ENCODE measurements around the gene BZW1. TPM values are rescaled to one million over a fixed set of nuclear protein-coding genes. Genes with fewer than 3 reads are reported as not detected.

BZW1 gene
- total and polyA plus RNA-seq, 4 donors = 63.0 to 189 (median 161) TPM

DNA sequence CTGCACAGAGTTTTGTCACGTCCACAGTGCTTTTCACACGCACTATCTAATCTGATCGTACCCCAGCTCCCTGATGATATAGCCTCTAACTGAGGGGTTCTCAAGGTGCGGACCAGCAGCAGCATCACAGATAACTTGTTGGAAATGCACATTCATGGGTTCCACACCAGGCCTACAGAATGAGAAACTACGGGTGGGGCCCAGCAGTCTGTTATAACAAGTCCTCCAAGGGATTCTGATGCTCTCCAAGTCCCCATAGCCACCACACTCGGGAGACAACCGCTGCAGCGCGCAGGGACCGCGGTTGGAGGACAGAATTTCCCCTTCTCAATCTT is 745 bp upstream of the BZW1 start:
- H3K4me1 ChIP-seq (ENCODE audit: control insufficient read depth in 4 of 4, insufficient read depth in 4 of 4, low read length in 3 of 4) = peaks cover 0 to 37% (median 21%) of the 10 kb centered on the region in 4 donors
- peak overlapping the region; percentile 44 to 98 (median 53) for H3K4me3 ChIP-seq (ENCODE audit: low read depth in 1 of 3, low read length in 3 of 3)
- H3K9me3 ChIP-seq (ENCODE audit: control insufficient read depth in 4 of 4, low read length in 3 of 4) = no peaks in the 10 kb centered on the region
- WGBS = 7% methylated on average over 11 of the region's 11 CpGs
- peaks cover 0 to 22% (median 20%) of the 10 kb centered on the region in 4 donors for H3K36me3 ChIP-seq (ENCODE audit: control insufficient read depth in 4 of 4, insufficient read depth in 3 of 4, low read depth in 1 of 4, low read length in 3 of 4)
- no peaks in the 10 kb centered on the region for H3K27me3 ChIP-seq (ENCODE audit: control insufficient read depth in 4 of 4, insufficient read depth in 4 of 4, low read length in 3 of 4)
- TF ChIP-seq JUND (IDR thresholded peaks at IDR 0.05) = no peak
- TF ChIP-seq GABPA (IDR thresholded peaks at IDR 0.05 in 1 of 2, conservative IDR thresholded peaks at IDR 0.05 in 1 of 2) = no peak
- no peak for TF ChIP-seq NR2F2 (IDR thresholded peaks at IDR 0.05)
- no peak for TF ChIP-seq YY1 (IDR thresholded peaks at IDR 0.05)
- TF ChIP-seq, protein P1, sequence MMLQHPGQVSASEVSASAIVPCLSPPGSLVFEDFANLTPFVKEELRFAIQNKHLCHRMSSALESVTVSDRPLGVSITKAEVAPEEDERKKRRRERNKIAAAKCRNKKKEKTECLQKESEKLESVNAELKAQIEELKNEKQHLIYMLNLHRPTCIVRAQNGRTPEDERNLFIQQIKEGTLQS (IDR thresholded peaks at IDR 0.05) = no peak
- TF ChIP-seq, protein P2, sequence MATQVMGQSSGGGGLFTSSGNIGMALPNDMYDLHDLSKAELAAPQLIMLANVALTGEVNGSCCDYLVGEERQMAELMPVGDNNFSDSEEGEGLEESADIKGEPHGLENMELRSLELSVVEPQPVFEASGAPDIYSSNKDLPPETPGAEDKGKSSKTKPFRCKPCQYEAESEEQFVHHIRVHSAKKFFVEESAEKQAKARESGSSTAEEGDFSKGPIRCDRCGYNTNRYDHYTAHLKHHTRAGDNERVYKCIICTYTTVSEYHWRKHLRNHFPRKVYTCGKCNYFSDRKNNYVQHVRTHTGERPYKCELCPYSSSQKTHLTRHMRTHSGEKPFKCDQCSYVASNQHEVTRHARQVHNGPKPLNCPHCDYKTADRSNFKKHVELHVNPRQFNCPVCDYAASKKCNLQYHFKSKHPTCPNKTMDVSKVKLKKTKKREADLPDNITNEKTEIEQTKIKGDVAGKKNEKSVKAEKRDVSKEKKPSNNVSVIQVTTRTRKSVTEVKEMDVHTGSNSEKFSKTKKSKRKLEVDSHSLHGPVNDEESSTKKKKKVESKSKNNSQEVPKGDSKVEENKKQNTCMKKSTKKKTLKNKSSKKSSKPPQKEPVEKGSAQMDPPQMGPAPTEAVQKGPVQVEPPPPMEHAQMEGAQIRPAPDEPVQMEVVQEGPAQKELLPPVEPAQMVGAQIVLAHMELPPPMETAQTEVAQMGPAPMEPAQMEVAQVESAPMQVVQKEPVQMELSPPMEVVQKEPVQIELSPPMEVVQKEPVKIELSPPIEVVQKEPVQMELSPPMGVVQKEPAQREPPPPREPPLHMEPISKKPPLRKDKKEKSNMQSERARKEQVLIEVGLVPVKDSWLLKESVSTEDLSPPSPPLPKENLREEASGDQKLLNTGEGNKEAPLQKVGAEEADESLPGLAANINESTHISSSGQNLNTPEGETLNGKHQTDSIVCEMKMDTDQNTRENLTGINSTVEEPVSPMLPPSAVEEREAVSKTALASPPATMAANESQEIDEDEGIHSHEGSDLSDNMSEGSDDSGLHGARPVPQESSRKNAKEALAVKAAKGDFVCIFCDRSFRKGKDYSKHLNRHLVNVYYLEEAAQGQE (IDR thresholded peaks at IDR 0.05) = peak; percentile 73
- TF ChIP-seq TAF1 (conservative IDR thresholded peaks at IDR 0.05) = peak; percentile 50
- TF ChIP-seq RXRA (IDR thresholded peaks at IDR 0.05) = no peak
- TF ChIP-seq HNF4G (IDR thresholded peaks at IDR 0.05) = no peak
- TF ChIP-seq, protein P3, sequence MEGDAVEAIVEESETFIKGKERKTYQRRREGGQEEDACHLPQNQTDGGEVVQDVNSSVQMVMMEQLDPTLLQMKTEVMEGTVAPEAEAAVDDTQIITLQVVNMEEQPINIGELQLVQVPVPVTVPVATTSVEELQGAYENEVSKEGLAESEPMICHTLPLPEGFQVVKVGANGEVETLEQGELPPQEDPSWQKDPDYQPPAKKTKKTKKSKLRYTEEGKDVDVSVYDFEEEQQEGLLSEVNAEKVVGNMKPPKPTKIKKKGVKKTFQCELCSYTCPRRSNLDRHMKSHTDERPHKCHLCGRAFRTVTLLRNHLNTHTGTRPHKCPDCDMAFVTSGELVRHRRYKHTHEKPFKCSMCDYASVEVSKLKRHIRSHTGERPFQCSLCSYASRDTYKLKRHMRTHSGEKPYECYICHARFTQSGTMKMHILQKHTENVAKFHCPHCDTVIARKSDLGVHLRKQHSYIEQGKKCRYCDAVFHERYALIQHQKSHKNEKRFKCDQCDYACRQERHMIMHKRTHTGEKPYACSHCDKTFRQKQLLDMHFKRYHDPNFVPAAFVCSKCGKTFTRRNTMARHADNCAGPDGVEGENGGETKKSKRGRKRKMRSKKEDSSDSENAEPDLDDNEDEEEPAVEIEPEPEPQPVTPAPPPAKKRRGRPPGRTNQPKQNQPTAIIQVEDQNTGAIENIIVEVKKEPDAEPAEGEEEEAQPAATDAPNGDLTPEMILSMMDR (IDR thresholded peaks at IDR 0.05; ENCODE audit: low read depth, low read length, missing input control) = no peak
- peak overlapping the region; percentile 3 to 57 for H3K9ac ChIP-seq (ENCODE audit: low read depth in 1 of 2, low read length in 2 of 2)
- H3K27ac ChIP-seq (ENCODE audit: low read depth in 1 of 2, low read length in 2 of 2) = peak overlapping the region; percentile 97
- DNase-seq (ENCODE audit: low spot score) = no peak

DNA sequence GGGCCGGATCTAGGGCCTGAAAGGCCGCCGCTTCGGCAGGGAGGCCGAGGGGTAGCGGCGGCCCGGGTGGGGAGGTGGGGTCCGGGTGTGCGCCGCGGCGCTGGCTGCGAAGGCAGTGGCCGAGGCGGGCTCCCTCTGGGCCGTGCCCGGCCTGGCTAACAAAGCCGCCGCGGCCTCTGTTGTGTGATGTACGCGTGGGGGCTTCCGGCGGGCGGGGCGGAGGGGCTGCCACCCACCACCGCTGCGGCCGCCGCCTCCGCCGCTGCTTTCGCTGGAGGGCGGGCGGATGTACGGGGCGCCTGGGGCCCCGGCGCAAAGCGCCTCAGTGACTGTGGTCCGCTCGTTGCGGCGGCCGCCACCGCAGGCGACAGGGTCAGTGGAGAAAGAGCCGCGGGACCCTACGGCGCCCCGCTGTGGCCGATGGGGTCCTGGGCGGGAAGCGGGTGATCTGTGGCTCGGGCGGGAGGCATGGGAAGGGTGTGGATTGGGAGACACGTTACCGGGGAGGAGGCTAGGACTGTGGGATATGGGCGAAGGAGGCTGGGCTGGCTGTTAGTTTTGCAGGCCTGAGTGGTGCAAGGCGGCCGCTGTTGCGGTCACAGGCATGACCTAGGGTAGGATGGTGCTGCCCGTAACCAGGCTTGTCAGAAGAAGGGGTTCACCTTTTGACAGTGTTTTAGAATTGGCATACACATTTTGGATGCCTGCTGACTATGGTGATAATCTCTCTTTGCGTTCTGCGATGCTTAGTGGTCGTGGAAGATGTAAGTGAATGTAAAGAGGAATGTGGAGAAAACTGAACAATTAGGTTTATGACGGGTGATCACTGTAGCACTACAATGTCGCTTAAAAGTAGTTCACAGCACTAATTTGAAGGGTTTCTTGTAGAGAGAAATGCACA is 662 bp downstream of the BZW1 start:
- Histone ChIP-seq H3K9ac (ENCODE audit: low read depth in 1 of 2, low read length in 2 of 2) (peak overlapping the region; percentile 37 to 63), H3K9me3 (ENCODE audit: control insufficient read depth in 4 of 4, low read length in 3 of 4) (no peaks in the 10 kb centered on the region), H3K27me3 (ENCODE audit: control insufficient read depth in 4 of 4, insufficient read depth in 4 of 4, low read length in 3 of 4) (no peaks in the 10 kb centered on the region), H3K4me3 (ENCODE audit: low read depth in 1 of 3, low read length in 3 of 3) (peak overlapping the region; percentile 84 to 98 (median 89)), H3K36me3 (ENCODE audit: control insufficient read depth in 4 of 4, insufficient read depth in 3 of 4, low read depth in 1 of 4, low read length in 3 of 4) (peaks cover 3 to 36% (median 32%) of the 10 kb centered on the region in 4 donors), H3K27ac (ENCODE audit: low read depth in 1 of 2, low read length in 2 of 2) (peak overlapping the region; percentile 97), H3K4me1 (ENCODE audit: control insufficient read depth in 4 of 4, insufficient read depth in 4 of 4, low read length in 3 of 4) (peaks cover 0 to 37% (median 21%) of the 10 kb centered on the region in 4 donors)
- peak; percentile 79 for DNase-seq (ENCODE audit: low spot score)
- under 1% methylated on average over 70 of the region's 70 CpGs for WGBS
- no peak for TF ChIP-seq EGR1 (IDR thresholded peaks at IDR 0.05; ENCODE audit: low read depth in 2 of 2)
- TF ChIP-seq JUND (IDR thresholded peaks at IDR 0.05) = no peak
- no peak for TF ChIP-seq FOXA2 (IDR thresholded peaks at IDR 0.05)
- TF ChIP-seq, protein P1 (IDR thresholded peaks at IDR 0.05) = no peak
- TF ChIP-seq, protein P4, sequence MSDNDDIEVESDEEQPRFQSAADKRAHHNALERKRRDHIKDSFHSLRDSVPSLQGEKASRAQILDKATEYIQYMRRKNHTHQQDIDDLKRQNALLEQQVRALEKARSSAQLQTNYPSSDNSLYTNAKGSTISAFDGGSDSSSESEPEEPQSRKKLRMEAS (IDR thresholded peaks at IDR 0.05) = no peak
- no peak for TF ChIP-seq HNF4G (IDR thresholded peaks at IDR 0.05)
- TF ChIP-seq TAF1 (conservative IDR thresholded peaks at IDR 0.05) = peak; percentile 26
- TF ChIP-seq, protein P5, sequence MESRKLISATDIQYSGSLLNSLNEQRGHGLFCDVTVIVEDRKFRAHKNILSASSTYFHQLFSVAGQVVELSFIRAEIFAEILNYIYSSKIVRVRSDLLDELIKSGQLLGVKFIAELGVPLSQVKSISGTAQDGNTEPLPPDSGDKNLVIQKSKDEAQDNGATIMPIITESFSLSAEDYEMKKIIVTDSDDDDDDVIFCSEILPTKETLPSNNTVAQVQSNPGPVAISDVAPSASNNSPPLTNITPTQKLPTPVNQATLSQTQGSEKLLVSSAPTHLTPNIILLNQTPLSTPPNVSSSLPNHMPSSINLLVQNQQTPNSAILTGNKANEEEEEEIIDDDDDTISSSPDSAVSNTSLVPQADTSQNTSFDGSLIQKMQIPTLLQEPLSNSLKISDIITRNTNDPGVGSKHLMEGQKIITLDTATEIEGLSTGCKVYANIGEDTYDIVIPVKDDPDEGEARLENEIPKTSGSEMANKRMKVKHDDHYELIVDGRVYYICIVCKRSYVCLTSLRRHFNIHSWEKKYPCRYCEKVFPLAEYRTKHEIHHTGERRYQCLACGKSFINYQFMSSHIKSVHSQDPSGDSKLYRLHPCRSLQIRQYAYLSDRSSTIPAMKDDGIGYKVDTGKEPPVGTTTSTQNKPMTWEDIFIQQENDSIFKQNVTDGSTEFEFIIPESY (IDR thresholded peaks at IDR 0.05) = no peak
- TF ChIP-seq, protein P3 (IDR thresholded peaks at IDR 0.05; ENCODE audit: low read depth, low read length, missing input control) = peak; percentile 46
- TF ChIP-seq HNF4A (conservative IDR thresholded peaks at IDR 0.05) = no peak
- peak; percentile 18 for TF ChIP-seq YY1 (IDR thresholded peaks at IDR 0.05)
- no peak for TF ChIP-seq NR2F2 (IDR thresholded peaks at IDR 0.05)
- TF ChIP-seq FOXA1 (IDR thresholded peaks at IDR 0.05) = no peak
- TF ChIP-seq RXRA (IDR thresholded peaks at IDR 0.05) = peak in 1 of 2 donors; percentile 30
- TF ChIP-seq GABPA (IDR thresholded peaks at IDR 0.05 in 1 of 2, conservative IDR thresholded peaks at IDR 0.05 in 1 of 2) = peak in 1 of 2 donors; percentile 4
- TF ChIP-seq SP1 (IDR thresholded peaks at IDR 0.05) = no peak

Data from liver (tissue), 9 donors.